DND-41 (cell line): Measurements from ENCODE around the gene TMEM198.

Source experiments
- ATAC-seq: fragments of 200-7000 bp; cut with Tn5 transposase; 3 replicates; pipeline ENCODE4 v1.9.1; 2021; ENCODE audit warnings: low read depth; ENCODE audit not compliant: insufficient read depth
- DNase-seq: peaks from one replicate; pipeline ENCODE4 v3.0.0-alpha.2; 2020
- H2AFZ ChIP-seq: 2 replicates; pipeline ENCODE4 v1.6.0; 2012; ENCODE audit warnings: low read depth, low read length
- H3K27ac ChIP-seq: 2 replicates; pipeline ENCODE4 v1.5.1; 2012; ENCODE audit warnings: low read length, inconsistent platforms
- H3K27me3 ChIP-seq: fragments of 200-600 bp; sonication (generic); 2 replicates; pipeline ENCODE4 v1.6.0; 2012; ENCODE audit warnings: low read length, mild to moderate bottlenecking, inconsistent platforms; ENCODE audit not compliant: insufficient read depth, poor library complexity
- H3K36me3 ChIP-seq: 2 replicates; pipeline ENCODE4 v1.5.1; 2012; ENCODE audit warnings: low read length, inconsistent platforms; ENCODE audit not compliant: insufficient read depth
- H3K4me1 ChIP-seq: 2 replicates; pipeline ENCODE4 v1.5.1; 2012; ENCODE audit warnings: mild to moderate bottlenecking, low read length; ENCODE audit not compliant: insufficient read depth
- H3K4me2 ChIP-seq: 2 replicates; pipeline ENCODE4 v1.6.0; 2012; ENCODE audit warnings: mild to moderate bottlenecking, moderate library complexity, low read length, inconsistent platforms; ENCODE audit not compliant: insufficient read depth
- H3K4me3 ChIP-seq, 2 experiments: fragments of 200-600 bp in 1 of 2; shearing (Covaris generic) in 1 of 2; 2 replicates each; pipeline ENCODE4 v1.5.1; 2012 to 2016; ENCODE audit warnings: inconsistent platforms in 2 of 2, low read length in 2 of 2, mild to moderate bottlenecking in 2 of 2, low read depth in 1 of 2, moderate library complexity in 1 of 2
- H3K79me2 ChIP-seq: 2 replicates; pipeline ENCODE4 v1.6.0; 2012; ENCODE audit warnings: low read length, inconsistent platforms; ENCODE audit not compliant: insufficient read depth
- H3K9ac ChIP-seq: 2 replicates; pipeline ENCODE4 v1.6.0; 2012; ENCODE audit warnings: low read depth, mild to moderate bottlenecking, inconsistent platforms, low read length, moderate library complexity
- H3K9me3 ChIP-seq: 2 replicates; pipeline ENCODE4 v1.5.1; 2012; ENCODE audit warnings: low read length, moderate library complexity, mild to moderate bottlenecking, inconsistent platforms; ENCODE audit not compliant: insufficient read depth, severe bottlenecking
- H4K20me1 ChIP-seq: 2 replicates; pipeline ENCODE4 v1.6.0; 2012; ENCODE audit warnings: low read length; ENCODE audit not compliant: insufficient read depth
- CTCF ChIP-seq: IDR thresholded peaks from 2 replicates; pipeline ENCODE4 v1.5.1; 2012; ENCODE audit warnings: borderline replicate concordance, low read length, moderate library complexity, mild to moderate bottlenecking; ENCODE audit not compliant: poor library complexity, severe bottlenecking; ENCODE audit errors: extremely low read depth
- EZH2 ChIP-seq: IDR thresholded peaks from 3 replicates; pipeline ENCODE4 v1.6.1; 2012; ENCODE audit warnings: borderline replicate concordance, low read depth, mild to moderate bottlenecking, moderate library complexity, low read length, inconsistent platforms; ENCODE audit not compliant: severe bottlenecking

TMEM198 gene

GRCh38 chr2:219515874-219516629 lies 27.8 kb upstream of the TMEM198 start:
- Histone ChIP-seq H2AFZ (no peak overlapping the region), H3K27me3 (peaks cover 56% of the 10 kb centered on the region), H3K4me3 (no peak overlapping the region), H3K9ac (no peak overlapping the region), H3K27ac (no peak overlapping the region), H4K20me1 (peaks cover 6% of the 10 kb centered on the region), H3K9me3 (no peaks in the 10 kb centered on the region), H3K79me2 (no peaks in the 10 kb centered on the region), H3K4me2 (no peak overlapping the region), H3K4me1 (peaks cover 2% of the 10 kb centered on the region; the same call in 1 of the 2 replicates), H3K36me3 (no peaks in the 10 kb centered on the region)
- ATAC-seq (no peak), DNase-seq (no peak)
- no peak for TF ChIP-seq EZH2
- TF ChIP-seq CTCF: no peak

- H3K9ac ChIP-seq: no peak overlapping the region
These were observed 26.9 kb upstream of the TMEM198 start for GRCh38 chr2:219516888-219517287.

GRCh38 chr2:219517954-219518778 lies 25.7 kb upstream of the TMEM198 start:
- ATAC-seq: no peak
- no peak overlapping the region for H3K4me2 ChIP-seq

More at GRCh38 chr2:219516888-219517287, 26.9 kb upstream of the TMEM198 start:
- Histone ChIP-seq H3K36me3 (no peaks in the 10 kb centered on the region), H3K9me3 (no peaks in the 10 kb centered on the region), H3K79me2 (no peaks in the 10 kb centered on the region), H3K4me3 (no peak overlapping the region), H2AFZ (no peak overlapping the region), H3K4me2 (no peak overlapping the region), H4K20me1 (peaks cover 6% of the 10 kb centered on the region), H3K27me3 (peaks cover 62% of the 10 kb centered on the region), H3K4me1 (peaks cover 8% of the 10 kb centered on the region), H3K27ac (no peak overlapping the region)
- ATAC-seq (no peak), DNase-seq (no peak)
- TF ChIP-seq CTCF: no peak
- TF ChIP-seq EZH2: no peak

More at GRCh38 chr2:219517954-219518778, 25.7 kb upstream of the TMEM198 start:
- Histone ChIP-seq H3K4me1 (peaks cover 8% of the 10 kb centered on the region), H3K27me3 (peaks cover 50% of the 10 kb centered on the region), H3K36me3 (no peaks in the 10 kb centered on the region), H3K9me3 (no peaks in the 10 kb centered on the region), H2AFZ (no peak overlapping the region), H3K79me2 (no peaks in the 10 kb centered on the region), H3K27ac (no peak overlapping the region), H3K9ac (no peak overlapping the region), H3K4me3 (no peak overlapping the region), H4K20me1 (peaks cover 5% of the 10 kb centered on the region)
- DNase-seq: no peak
- no peak for TF ChIP-seq EZH2
- TF ChIP-seq CTCF: no peak
